ENCODE data around the gene NOTCH3.

The NOTCH3 gene

DNA sequence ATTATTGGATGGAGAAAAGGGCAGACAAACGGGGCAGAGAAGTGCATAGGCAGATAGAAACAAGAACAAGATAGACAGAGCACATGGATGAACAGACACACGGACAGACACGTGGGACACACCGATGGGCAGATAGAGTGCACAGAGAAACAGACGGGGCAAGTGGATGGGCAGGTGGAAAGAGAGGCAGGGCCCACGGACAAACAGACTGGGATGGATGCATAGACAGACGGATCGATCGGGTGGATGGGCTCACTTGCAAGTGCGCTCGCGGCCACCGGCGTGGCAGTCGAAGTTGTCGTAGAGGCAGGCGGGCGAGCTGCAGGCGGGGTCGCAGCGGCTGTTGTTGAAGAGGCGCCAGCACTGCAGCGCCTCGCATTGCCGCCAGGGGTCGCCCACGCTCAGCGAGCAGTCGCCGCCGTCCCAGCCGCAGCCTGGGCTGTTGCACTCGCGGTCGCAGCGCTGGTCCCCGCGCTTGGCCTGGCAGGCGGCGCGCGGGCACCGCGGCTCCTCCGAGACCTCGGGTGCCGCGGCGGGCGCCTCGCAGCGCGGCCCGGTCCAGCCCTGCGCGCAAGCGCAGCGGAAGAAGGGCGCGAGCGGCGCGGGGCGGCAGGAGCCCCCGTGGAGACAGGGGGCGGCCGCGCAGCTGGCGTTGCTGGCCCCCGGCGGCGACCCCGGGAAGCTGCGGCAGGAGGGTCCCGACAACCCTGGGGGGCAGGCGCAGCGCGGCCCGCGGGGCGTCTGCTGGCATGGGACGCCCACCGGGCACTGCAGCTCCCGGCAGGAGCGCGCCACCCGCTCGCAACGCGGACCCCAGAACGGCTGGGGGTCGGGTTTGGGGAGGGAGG lies 23.3 kb downstream of the NOTCH3 start:
- Mint-ChIP-seq H3K4me1 (peaks cover 6 to 7% of the 10 kb centered on the region in 2 donors), H3K36me3 (no peaks in the 10 kb centered on the region), H3K9me3 (no peaks in the 10 kb centered on the region), H3K4me3 (peak overlapping the region; percentile 2 to 50), H3K27me3 (peaks cover 18 to 40% of the 10 kb centered on the region in 2 donors), H3K27ac (no peak overlapping the region)
- DNase-seq (peak; percentile 75), ATAC-seq (replicated peaks) (peak; percentile 95 to 97)

DNA sequence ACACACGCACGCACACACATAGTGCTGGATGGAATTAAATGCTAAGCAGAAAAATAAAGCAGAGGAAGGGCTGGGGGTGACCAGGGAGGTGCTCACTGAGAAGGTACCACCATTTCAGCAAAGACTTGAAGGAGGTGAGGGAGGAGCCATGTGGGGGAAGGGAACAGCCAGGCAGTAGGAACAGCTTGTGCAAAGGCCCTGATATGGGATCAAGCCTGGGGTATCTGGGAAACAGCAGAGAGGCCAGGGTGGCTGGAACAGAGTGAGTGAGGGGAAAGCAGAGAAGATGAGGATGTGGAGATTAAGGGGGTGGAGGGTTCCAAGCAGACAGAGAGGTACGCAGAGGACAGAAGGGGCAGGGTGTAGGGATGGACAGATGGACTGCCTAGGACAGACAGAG lies 25.2 kb downstream of the NOTCH3 start:
- ATAC-seq (replicated peaks) (no peak), DNase-seq (no peak)
- Mint-ChIP-seq H3K27me3 (peaks cover 18 to 40% of the 10 kb centered on the region in 2 donors), H3K36me3 (no peaks in the 10 kb centered on the region), H3K4me1 (peaks cover 7 to 10% of the 10 kb centered on the region in 2 donors), H3K4me3 (no peak overlapping the region), H3K27ac (no peak overlapping the region), H3K9me3 (no peaks in the 10 kb centered on the region)

DNA sequence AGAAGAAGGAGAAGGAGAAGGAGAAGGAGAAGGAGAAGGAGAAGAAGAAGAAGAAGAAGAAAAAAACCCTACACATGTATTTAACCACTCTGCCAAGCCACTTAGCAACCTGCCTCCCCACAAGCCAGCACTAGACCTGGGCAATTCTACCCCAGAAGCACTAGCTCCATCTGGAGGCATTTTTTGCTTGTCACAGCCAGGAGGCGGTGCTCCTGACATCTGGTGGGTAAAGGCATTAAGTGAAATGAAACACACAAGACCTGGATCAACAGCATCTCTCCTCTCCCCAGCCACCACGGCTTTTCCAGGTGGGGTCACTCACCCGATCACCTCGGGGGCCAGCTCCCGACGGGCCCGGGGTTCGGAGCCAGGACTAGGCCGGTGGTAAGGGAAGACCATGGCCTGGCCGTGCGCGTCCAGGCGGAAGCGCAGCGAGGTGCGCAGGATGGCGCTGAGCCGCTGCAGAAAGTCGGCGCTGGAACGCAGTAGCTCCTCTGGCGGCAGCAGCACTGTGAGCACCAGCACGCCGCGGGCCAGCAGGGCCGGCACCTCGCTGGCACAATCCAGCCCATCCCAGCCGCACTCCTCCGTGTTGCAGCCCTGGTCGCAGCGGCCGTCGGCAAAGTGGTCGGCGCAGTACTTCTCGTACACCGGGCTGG lies 26.9 kb downstream of the NOTCH3 start:
- Mint-ChIP-seq H3K4me1 (peaks cover 7 to 8% of the 10 kb centered on the region in 2 donors), H3K27ac (no peak overlapping the region), H3K9me3 (no peaks in the 10 kb centered on the region), H3K4me3 (no peak overlapping the region), H3K36me3 (no peaks in the 10 kb centered on the region), H3K27me3 (peaks cover 11 to 23% of the 10 kb centered on the region in 2 donors)
- DNase-seq (no peak), ATAC-seq (replicated peaks) (no peak)

DNA sequence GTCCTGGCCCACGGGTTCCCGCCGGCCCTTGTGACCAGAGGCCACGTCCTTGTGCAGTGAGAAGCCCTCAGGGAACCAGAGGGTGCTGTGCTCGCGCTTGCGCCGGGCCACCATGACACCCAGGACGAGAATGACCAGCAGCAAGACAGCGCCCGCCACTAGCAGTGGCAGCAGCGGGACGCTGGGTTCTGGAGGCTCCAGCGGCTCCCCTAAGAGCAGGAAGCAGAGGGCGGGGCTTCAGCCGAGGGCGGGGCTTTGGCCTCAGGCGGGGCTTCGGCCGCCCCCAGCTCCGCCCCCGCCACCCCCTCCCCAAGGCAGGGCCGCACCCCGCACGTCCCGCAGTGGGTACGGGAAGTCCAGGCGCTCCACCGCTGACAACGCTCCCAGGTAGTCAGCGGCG lies 30.4 kb downstream of the NOTCH3 start:
- peaks cover 4 to 12% of the 10 kb centered on the region in 2 donors for H3K9me3 Mint-ChIP-seq
- ATAC-seq (replicated peaks): no peak

DNA sequence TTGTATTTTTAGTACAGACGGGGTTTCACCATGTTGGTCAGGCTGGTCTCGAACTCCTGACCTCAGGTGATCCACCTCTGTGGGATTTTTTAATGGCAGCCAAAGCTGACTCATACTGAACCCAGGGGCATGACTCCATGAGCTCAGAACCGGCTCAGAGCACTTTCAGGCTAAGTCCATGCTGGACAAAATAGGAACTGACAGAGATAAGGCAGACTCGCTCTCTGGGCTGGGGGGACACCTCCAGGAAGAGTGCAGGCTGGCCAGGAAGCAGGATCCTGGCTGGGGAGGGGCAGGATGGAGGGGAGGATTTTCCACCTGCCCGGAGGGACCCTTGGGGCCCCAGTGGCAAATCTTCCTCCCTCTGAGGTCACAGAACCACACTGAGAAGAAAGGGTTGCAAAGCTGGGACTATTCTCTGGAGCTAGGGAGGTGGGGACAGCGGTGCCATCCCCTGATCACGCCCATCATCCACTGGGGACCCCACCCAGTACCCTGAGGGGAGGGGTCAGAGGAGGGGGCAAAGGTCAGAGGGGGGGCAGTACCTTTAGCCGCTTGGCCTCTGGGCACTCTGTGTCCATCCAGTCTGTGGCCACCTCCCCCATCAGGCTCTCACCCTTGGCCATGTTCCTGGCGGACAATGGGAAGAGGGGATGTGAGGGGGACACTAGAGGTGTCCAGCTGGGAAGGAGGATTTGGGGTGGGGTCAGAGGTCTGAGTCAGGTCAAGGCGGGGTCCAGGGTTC lies 31.1 kb downstream of the NOTCH3 start:
- Mint-ChIP-seq H3K36me3 (peaks cover 0 to 4% of the 10 kb centered on the region in 2 donors), H3K27me3 (peaks cover 4 to 5% of the 10 kb centered on the region in 2 donors), H3K27ac (no peak overlapping the region), H3K4me3 (no peak overlapping the region), H3K4me1 (peaks cover 0 to 4% of the 10 kb centered on the region in 2 donors), H3K9me3 (peaks cover 8 to 18% of the 10 kb centered on the region in 2 donors)
- no peak for ATAC-seq (replicated peaks)
- DNase-seq: no peak

More for the DNA sequence above, 30.4 kb downstream of the NOTCH3 start:
- Mint-ChIP-seq H3K4me3 (no peak overlapping the region), H3K4me1 (peaks cover 0 to 4% of the 10 kb centered on the region in 2 donors), H3K36me3 (peaks cover 0 to 4% of the 10 kb centered on the region in 2 donors), H3K27ac (no peak overlapping the region), H3K27me3 (peaks cover 4 to 6% of the 10 kb centered on the region in 2 donors)
- DNase-seq: no peak

DNA sequence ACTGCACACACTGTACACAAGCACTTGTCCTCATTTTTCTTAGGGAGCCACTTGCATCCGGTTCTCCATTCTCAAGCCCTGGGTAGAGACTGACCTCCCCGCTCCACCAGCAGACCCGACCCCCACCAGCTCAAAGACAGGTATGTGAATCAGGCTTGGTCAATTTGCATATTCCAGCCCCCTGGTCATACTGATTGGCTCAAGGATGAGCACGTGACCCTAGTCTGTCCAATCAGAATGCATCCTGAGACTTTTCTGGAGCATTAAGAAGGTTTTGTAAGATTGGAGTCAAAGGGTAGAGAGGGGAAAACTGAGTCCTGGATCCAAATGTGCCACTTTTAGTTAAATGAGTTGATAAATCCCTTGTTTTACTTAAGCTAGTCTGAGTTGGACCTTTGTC lies 34.1 kb downstream of the NOTCH3 start:
- peaks cover 4 to 5% of the 10 kb centered on the region in 2 donors for H3K27me3 Mint-ChIP-seq
- peaks cover 8 to 22% of the 10 kb centered on the region in 2 donors for H3K9me3 Mint-ChIP-seq
- DNase-seq: no peak
- peaks cover 0 to 4% of the 10 kb centered on the region in 2 donors for H3K36me3 Mint-ChIP-seq
- H3K27ac Mint-ChIP-seq: no peak overlapping the region
- no peak for ATAC-seq (replicated peaks)
- no peak overlapping the region for H3K4me3 Mint-ChIP-seq
- H3K4me1 Mint-ChIP-seq: no peaks in the 10 kb centered on the region

DNA sequence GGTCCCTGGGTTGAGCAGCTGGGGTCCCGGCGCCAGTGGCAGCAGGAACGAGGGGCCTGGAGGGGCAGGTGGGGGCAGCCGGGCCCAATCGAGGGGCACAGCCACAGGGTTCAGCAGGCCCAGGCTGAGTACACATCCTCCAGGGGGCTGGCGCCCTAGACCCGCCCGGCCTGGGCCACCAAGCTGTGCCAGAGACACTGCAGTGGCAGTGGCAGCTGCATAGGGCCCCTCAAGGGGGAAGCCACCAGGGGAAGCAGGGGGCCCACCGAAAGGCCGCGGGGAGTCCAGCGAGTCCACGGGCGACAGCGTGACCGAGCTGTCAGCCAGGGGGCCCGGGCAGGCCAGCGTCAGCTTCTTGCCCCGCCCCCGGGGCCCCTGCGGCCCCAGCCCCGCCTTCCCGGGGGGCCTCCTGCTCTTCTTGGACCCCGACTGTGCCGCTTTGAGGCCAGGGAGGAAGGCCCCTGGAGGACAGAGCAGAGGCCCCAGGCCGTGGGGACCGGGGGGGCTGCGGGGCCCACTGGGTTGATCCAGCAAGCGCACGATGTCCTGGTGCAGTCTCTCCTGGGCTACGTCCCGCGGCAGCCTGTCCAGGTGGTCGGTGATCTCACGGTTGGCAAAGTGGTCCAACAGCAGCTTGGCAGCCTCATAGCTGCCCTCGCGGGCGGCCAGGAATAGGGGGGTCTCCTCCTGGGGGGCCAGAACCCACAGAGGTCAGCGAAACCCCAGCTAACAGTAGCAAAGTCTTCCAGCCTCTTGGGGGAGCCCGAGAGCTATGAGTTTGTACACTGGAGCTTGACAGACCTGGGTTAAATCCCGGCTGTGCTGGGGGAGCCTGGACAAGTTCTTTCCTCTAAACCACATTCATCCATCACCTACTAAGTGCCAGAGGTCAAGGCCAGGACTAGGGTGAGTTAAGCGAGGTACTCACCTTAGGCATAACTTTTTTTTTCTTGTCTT lies 39.5 kb downstream of the NOTCH3 start:
- DNase-seq (no peak), ATAC-seq (replicated peaks) (no peak)
- Mint-ChIP-seq H3K27me3 (peaks cover 0 to 16% of the 10 kb centered on the region in 2 donors), H3K36me3 (peaks cover 0 to 9% of the 10 kb centered on the region in 2 donors), H3K27ac (no peak overlapping the region), H3K9me3 (peaks cover 17 to 30% of the 10 kb centered on the region in 2 donors), H3K4me1 (no peaks in the 10 kb centered on the region), H3K4me3 (no peak overlapping the region)

DNA sequence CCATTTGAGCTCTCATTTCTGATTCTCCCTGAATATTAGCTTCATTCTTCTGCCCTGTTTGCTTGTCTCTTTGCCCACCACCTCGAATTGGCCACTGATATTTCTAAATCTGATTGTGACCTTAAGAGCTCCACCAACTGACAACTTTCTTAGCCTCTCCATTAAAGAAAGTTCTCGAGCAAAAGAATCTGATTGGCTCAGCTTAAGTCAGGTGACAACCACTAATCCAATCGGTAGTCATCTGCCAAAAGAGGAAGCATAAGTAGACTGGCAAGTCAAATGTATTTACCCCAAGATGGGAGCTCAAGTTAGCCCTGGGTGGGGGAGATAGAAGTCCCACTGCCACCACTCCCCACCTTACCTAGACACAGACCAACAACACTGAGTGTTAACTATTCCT lies 41.5 kb downstream of the NOTCH3 start:
- ATAC-seq (replicated peaks) (no peak), DNase-seq (no peak)
- H3K27ac Mint-ChIP-seq: no peak overlapping the region
- H3K27me3 Mint-ChIP-seq: peaks cover 4 to 16% of the 10 kb centered on the region in 2 donors
- peaks cover 0 to 5% of the 10 kb centered on the region in 2 donors for H3K36me3 Mint-ChIP-seq
- H3K9me3 Mint-ChIP-seq: peaks cover 13 to 20% of the 10 kb centered on the region in 2 donors
- H3K4me3 Mint-ChIP-seq: no peak overlapping the region
- no peaks in the 10 kb centered on the region for H3K4me1 Mint-ChIP-seq

DNA sequence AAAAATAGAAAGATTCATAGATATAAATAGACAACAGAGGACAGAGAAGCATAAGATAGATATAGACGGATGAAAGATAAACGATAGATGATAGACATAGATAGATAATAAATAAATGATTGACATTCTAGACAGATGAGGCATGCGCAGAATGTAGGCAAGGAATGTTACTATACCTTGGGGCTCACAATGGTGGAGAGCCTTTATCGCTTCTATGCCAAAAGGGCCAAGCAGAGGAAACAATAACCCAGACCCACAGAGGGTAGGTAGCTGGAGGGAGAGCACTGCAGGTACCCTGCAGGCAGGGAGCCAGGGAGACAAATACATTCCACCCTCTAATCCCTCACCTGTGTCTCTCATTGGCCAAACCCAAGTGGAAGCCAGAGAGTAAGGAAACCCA lies 44.4 kb downstream of the NOTCH3 start:
- no peak overlapping the region for H3K27ac Mint-ChIP-seq
- ATAC-seq (replicated peaks): no peak
- H3K36me3 Mint-ChIP-seq: peaks cover 0 to 5% of the 10 kb centered on the region in 2 donors
- DNase-seq: no peak
- peaks cover 25 to 35% of the 10 kb centered on the region in 2 donors for H3K27me3 Mint-ChIP-seq
- peaks cover 13 to 17% of the 10 kb centered on the region in 2 donors for H3K9me3 Mint-ChIP-seq
- no peak overlapping the region for H3K4me3 Mint-ChIP-seq
- H3K4me1 Mint-ChIP-seq: no peaks in the 10 kb centered on the region

DNA sequence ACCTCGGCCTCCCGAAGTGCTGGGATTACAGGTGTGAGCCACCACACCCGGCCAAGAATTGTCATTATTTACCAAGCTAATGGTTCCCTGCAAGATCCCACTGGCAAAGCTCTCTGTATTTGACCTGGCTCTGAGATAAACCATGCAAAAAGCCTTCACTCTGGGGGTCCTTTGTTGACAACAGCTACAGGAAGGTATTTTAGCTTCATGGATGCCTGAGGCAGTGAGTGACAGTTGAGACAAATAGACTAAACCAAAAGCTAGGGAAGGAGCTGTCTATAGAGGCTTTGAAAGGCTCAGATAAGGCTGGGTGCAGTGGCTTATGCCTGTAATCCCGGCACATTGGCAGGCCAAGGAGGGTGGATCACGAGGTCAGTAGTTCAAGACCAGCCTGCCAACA lies 45.5 kb downstream of the NOTCH3 start:
- ATAC-seq (replicated peaks) (no peak), DNase-seq (no peak)
- H3K4me3 Mint-ChIP-seq: no peak overlapping the region
- peaks cover 3 to 5% of the 10 kb centered on the region in 2 donors for H3K4me1 Mint-ChIP-seq
- H3K9me3 Mint-ChIP-seq: peaks cover 11 to 14% of the 10 kb centered on the region in 2 donors
- peaks cover 0 to 5% of the 10 kb centered on the region in 2 donors for H3K36me3 Mint-ChIP-seq
- H3K27ac Mint-ChIP-seq: no peak overlapping the region
- H3K27me3 Mint-ChIP-seq: peaks cover 29 to 37% of the 10 kb centered on the region in 2 donors

DNA sequence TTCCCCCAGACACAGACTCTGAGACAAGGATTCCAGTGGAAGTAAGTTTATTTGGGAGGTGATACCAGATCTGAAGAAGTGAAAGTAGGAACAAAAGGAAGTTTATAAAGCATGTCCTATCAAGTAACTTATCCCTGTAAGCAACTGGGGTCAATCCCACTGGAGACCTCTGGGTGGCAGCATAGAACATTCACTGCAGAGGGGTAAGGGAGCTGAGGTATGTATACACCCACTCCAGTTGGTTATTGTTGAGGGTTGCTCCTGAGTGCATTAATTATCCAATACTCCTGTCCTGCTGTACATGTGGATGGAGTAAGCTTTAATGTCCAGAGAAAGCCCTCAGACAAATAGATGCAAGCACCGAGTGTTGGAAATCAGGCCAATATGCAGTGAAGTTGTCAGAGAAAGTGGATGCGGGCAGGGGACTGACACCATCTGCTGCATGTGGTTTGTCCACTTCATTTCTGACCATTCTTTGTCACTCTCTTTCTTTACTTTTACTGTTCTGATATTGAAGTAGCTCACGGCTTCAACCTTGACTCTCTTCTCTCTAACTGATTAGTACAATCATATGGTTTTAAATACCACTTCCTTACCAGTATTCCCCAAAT lies 46.7 kb downstream of the NOTCH3 start:
- ATAC-seq (replicated peaks): no peak
- no peak overlapping the region for H3K27ac Mint-ChIP-seq

DNA sequence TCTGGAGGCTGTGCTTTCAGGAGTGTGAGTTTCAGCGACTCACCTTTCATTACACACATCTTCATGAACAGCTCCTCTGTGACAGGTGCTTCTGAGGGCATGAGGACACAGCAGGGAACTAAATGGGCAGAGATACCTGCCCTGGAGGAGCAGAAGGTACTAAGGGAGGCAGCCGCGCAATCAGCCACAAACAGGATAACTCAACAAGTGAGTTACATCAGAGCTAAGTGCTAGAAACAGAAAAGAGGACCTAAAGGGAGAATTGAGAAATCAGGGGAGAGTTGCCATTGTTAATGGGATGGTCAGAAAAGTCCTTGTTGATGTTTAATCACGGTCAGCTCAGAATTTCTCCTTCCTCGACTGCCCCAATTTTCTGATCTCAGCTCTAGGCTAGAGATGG lies 51.1 kb downstream of the NOTCH3 start:
- no peak overlapping the region for H3K4me3 Mint-ChIP-seq
- H3K9me3 Mint-ChIP-seq: no peaks in the 10 kb centered on the region
- no peaks in the 10 kb centered on the region for H3K36me3 Mint-ChIP-seq
- ATAC-seq (replicated peaks) (no peak), DNase-seq (no peak)
- H3K27me3 Mint-ChIP-seq: peaks cover 26 to 36% of the 10 kb centered on the region in 2 donors
- H3K27ac Mint-ChIP-seq: no peak overlapping the region
- H3K4me1 Mint-ChIP-seq: peaks cover 4 to 6% of the 10 kb centered on the region in 2 donors

More for the DNA sequence above, 46.7 kb downstream of the NOTCH3 start:
- Mint-ChIP-seq H3K4me1 (peaks cover 4 to 6% of the 10 kb centered on the region in 2 donors), H3K9me3 (peaks cover 6 to 8% of the 10 kb centered on the region in 2 donors), H3K27me3 (peaks cover 36% of the 10 kb centered on the region in 2 donors), H3K36me3 (no peaks in the 10 kb centered on the region), H3K4me3 (no peak overlapping the region)
- no peak for DNase-seq

DNA sequence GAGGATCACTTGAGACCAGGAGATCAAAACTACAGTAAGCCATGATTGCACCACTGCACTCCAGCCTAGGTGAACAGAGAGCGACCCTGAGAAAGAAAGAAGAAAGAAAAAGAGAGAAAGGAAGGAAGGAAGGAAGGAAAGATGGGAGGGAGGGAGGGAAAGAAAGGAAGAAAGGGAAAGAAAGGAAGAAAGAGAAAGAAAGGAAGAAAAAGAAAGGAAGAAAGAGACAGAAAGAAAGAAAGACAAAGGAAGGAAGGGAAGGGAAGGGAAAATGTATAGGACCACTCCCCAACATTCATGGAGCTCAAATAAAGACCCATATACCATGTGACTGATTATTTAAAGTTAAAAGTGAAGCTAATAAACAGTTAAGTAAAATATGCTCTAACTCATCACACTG lies 53.7 kb downstream of the NOTCH3 start:
- Mint-ChIP-seq H3K36me3 (no peaks in the 10 kb centered on the region), H3K27ac (no peak overlapping the region), H3K9me3 (no peaks in the 10 kb centered on the region), H3K4me3 (no peak overlapping the region), H3K27me3 (peaks cover 7 to 15% of the 10 kb centered on the region in 2 donors), H3K4me1 (peaks cover 4 to 6% of the 10 kb centered on the region in 2 donors)
- DNase-seq: no peak
- ATAC-seq (replicated peaks): no peak

All from stimulated activated naive B cell treated with anti-CD40 and anti-IgM and Interleukin-4, amounts not matched to agents 10 μg/mL and 1 μg/mL and 100 μg/mL, for 72 hours (primary cell).